Spinal cord (tissue), 10 donors: ENCODE measurements around the gene PCDHB7. TPM values are rescaled to one million over a fixed set of nuclear protein-coding genes. Genes with fewer than 3 reads are reported as not detected.
"Not testable (repeated sequence)": the region's sequence is repeated elsewhere in the genome, so short reads cannot be mapped to it uniquely, and the experiment has no call there.

Source experiments
- DNase-seq, 6 donors: peaks; one replicate each; pipeline versions ENCODE4 v3.0.0 to v3.0.0-alpha.2; 2013 to 2015; ENCODE audit warnings: low spot score in 6 of 6, low read depth in 4 of 6
- H3K27ac ChIP-seq: one replicate; pipeline ENCODE4 v1.5.1; 2013; ENCODE audit warnings: low read depth, low read length, control low read depth
- H3K27me3 ChIP-seq: one replicate; pipeline ENCODE4 v1.6.1; 2013; ENCODE audit warnings: low read length; ENCODE audit not compliant: control insufficient read depth, insufficient read depth
- H3K36me3 ChIP-seq: one replicate; pipeline ENCODE4 v1.6.1; 2013; ENCODE audit warnings: low read length; ENCODE audit not compliant: control insufficient read depth, insufficient read depth
- H3K4me1 ChIP-seq: one replicate; pipeline ENCODE4 v1.6.1; 2013; ENCODE audit warnings: low read length; ENCODE audit not compliant: control insufficient read depth, insufficient read depth
- H3K4me3 ChIP-seq: one replicate; pipeline ENCODE4 v1.5.1; 2013; ENCODE audit warnings: low read depth, low read length, control low read depth
- H3K9me3 ChIP-seq: one replicate; pipeline ENCODE4 v1.6.1; 2013; ENCODE audit warnings: low read length; ENCODE audit not compliant: control insufficient read depth, insufficient read depth
- WGBS: methylation state at CpG from one replicate; pipeline ENCODE4 v1.1.5; 2013; ENCODE audit warnings: missing lambda C conversion rate; ENCODE audit not compliant: insufficient coverage; 5-methylcytosine and 5-hydroxymethylcytosine counted together
- polyA plus RNA-seq, 2 donors: library from polyadenylated mRNA; unstranded; fragments of 120-200 nt; gene quantifications; one replicate each; pipeline ENCODE4 v1.2.1, GENCODE V29; 2013; ENCODE audit not compliant: insufficient read length in 2 of 2
- total RNA-seq, 2 donors: library from RNA; depleted of rRNA in 1 of 2; stranded (reverse); fragments of 120-200 nt in 1 of 2; fragments of >200 nt in 1 of 2; gene quantifications; one replicate each; pipeline versions ENCODE4 v1.2.3 to v1.2.4, GENCODE V29; 2013 to 2014
- donor health status: healthy.

The PCDHB7 gene
- total and polyA plus RNA-seq, 4 donors = 4.6 to 5.5 (median 5.2) TPM

- not testable (repeated sequence) for H3K27ac ChIP-seq, H3K4me3 ChIP-seq, DNase-seq, H3K36me3 ChIP-seq, H3K4me1 ChIP-seq, H3K27me3 ChIP-seq
- 17% methylated on average over 13 of the region's 37 CpGs for WGBS
- peaks cover 11% of the 10 kb centered on the region for H3K9me3 ChIP-seq
These were observed 21.9 kb downstream of the PCDHB7 start for GRCh38 chr5:141194332-141194731.

GRCh38 chr5:141196363-141196762, 23.9 kb downstream of the PCDHB7 start:
- Histone ChIP-seq H3K9me3 (peaks cover 21% of the 10 kb centered on the region), H3K27me3 (no peaks in the 10 kb centered on the region), H3K27ac (no peak overlapping the region), H3K4me3 (no peak overlapping the region), H3K4me1 (no peaks in the 10 kb centered on the region), H3K36me3 (no peaks in the 10 kb centered on the region)
- DNase-seq = no peak
- WGBS = 29% methylated on average over 1 of the region's 3 CpGs

GRCh38 chr5:141199359-141200235, 27.2 kb downstream of the PCDHB7 start, which contains the start of gene PCDHB11:
Gene PCDHB11, plus strand, starts transcription at chr5:141199627. Its CDS starts 148 bp downstream, at chr5:141199775.
- Histone ChIP-seq H3K36me3 (no peaks in the 10 kb centered on the region), H3K9me3 (peaks cover 19% of the 10 kb centered on the region), H3K27ac (no peak within 1 kb of the TSS), H3K27me3 (no peaks in the 10 kb centered on the region), H3K4me3 (no peak within 1 kb of the TSS), H3K4me1 (no peaks in the 10 kb centered on the region)
- peak in 2 of 6 donors; percentile 22 to 31 for DNase-seq
- WGBS = 38% methylated on average over 14 of the region's 21 CpGs

- H3K36me3 ChIP-seq, H3K4me1 ChIP-seq, H3K4me3 ChIP-seq, DNase-seq, H3K27ac ChIP-seq, H3K27me3 ChIP-seq: not testable (repeated sequence)
- 14% methylated on average over 10 of the region's 38 CpGs for WGBS
- peaks cover 16% of the 10 kb centered on the region for H3K9me3 ChIP-seq
These were observed 28.7 kb downstream of the PCDHB7 start for GRCh38 chr5:141201126-141201525.

GRCh38 chr5:141201646-141202045, 29.2 kb downstream of the PCDHB7 start:
- H3K36me3 ChIP-seq, H3K4me1 ChIP-seq, H3K27me3 ChIP-seq, H3K4me3 ChIP-seq, H3K27ac ChIP-seq, DNase-seq: not testable (repeated sequence)
- WGBS = 25% methylated on average over 23 of the region's 35 CpGs
- peaks cover 14% of the 10 kb centered on the region for H3K9me3 ChIP-seq

GRCh38 chr5:141208478-141208877, 36.0 kb downstream of the PCDHB7 start, which contains the start of gene PCDHB12:
Gene PCDHB12, plus strand, starts transcription at chr5:141208719. Its CDS starts 189 bp downstream, at chr5:141208908.
- Histone ChIP-seq H3K36me3 (no peaks in the 10 kb centered on the region), H3K27ac (no peak within 1 kb of the TSS), H3K27me3 (no peaks in the 10 kb centered on the region), H3K4me1 (no peaks in the 10 kb centered on the region), H3K9me3 (peaks cover 11% of the 10 kb centered on the region), H3K4me3 (peak within 1 kb of the TSS; percentile 2)
- peak in 2 of 6 donors; percentile 30 to 41 for DNase-seq
- 15% methylated on average over 9 of the region's 11 CpGs for WGBS

GRCh38 chr5:141210281-141210680, 37.8 kb downstream of the PCDHB7 start:
- not testable (repeated sequence) for H3K27me3 ChIP-seq, H3K36me3 ChIP-seq, H3K4me1 ChIP-seq, H3K27ac ChIP-seq, DNase-seq, H3K4me3 ChIP-seq
- WGBS = 25% methylated on average over 19 of the region's 39 CpGs
- peaks cover 12% of the 10 kb centered on the region for H3K9me3 ChIP-seq

GRCh38 chr5:141210849-141211248, 38.4 kb downstream of the PCDHB7 start:
- H3K27me3 ChIP-seq, H3K36me3 ChIP-seq, H3K4me3 ChIP-seq, DNase-seq, H3K27ac ChIP-seq, H3K4me1 ChIP-seq: not testable (repeated sequence)
- 19% methylated on average over 13 of the region's 27 CpGs for WGBS
- peaks cover 12% of the 10 kb centered on the region for H3K9me3 ChIP-seq

GRCh38 chr5:141213656-141214339, 41.4 kb downstream of the PCDHB7 start, which contains the start of gene PCDHB13:
Gene PCDHB13, plus strand, starts transcription at chr5:141213919. Its CDS starts 205 bp downstream, at chr5:141214124.
- H3K4me3 ChIP-seq, H3K36me3 ChIP-seq, H3K27me3 ChIP-seq, H3K27ac ChIP-seq, H3K4me1 ChIP-seq: not testable (repeated sequence)
- WGBS = no CpG with 5 or more reads among the region's 18 CpGs
- peaks cover 14% of the 10 kb centered on the region for H3K9me3 ChIP-seq
- peak in 2 of 6 donors; percentile 23 to 64 for DNase-seq
